OCI-LY7 (cell line): ENCODE data around the gene NR3C1.

Experiments
- CTCF ChIP-seq: fragments of 200-600 bp; sonication (generic); conservative IDR thresholded peaks from 2 replicates; pipeline ENCODE4 v1.5.1; 2014; ENCODE audit warnings: mild to moderate bottlenecking, antibody characterized with exemption, low read length, moderate library complexity, mixed read lengths
- EZH2phosphoT487 ChIP-seq: fragments of 200-600 bp; sonication (generic); IDR thresholded peaks from 2 replicates; pipeline ENCODE4 v1.6.1; 2018; ENCODE audit warnings: low read depth, borderline replicate concordance, mild to moderate bottlenecking, mixed run types, antibody characterized with exemption, low read length, moderate library complexity, mixed read lengths

DNA sequence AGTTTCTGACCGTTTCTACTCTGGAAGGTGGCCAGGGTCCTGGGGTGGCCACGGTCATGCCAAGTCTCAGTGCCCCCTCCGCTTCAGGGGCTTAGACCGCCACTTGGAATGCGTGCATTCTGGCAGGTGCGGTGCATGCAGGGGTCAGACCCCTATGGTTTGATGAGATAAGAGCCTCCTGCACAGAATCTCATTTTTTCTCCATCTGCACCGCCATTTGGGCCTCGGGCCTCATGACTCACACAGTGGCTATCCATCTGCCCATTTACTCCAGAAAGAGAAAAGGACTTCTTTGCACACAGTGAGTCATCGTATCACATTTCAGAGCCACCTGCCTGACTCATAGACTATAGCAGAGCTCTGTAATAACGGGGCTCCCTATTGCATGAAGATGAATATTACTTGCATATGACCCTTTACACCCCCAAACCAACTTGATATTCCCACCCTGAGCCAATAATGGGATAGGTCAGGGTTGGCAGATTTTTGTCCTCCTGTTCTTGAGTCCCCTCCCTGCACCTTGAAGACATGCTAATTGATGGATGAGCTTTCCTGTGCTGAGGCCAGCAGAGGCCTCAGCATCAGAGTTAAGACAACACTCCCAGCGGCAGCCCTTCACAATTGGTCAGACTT lies 157.4 kb downstream of the NR3C1 start:
- TF ChIP-seq CTCF, result no peak
- no peak for TF ChIP-seq EZH2phosphoT487
